Subcutaneous adipose tissue (tissue), 4 donors: ENCODE measurements around the gene GPA33. TPM values are rescaled to one million over a fixed set of nuclear protein-coding genes. Genes with fewer than 3 reads are reported as not detected.

Experiments used
- total RNA-seq, 4 donors: library from RNA; depleted of rRNA; stranded (reverse); fragments of >200 nt; gene quantifications; one replicate each; pipeline ENCODE4 v1.1.0, GENCODE V29; 2016
- TF ChIP-seq, protein P1 (sequence below): fragments of 450-650 bp; IDR thresholded peaks from one replicate; pipeline ENCODE4 v1.5.1; 2016; ENCODE audit warnings: low read depth, mild to moderate bottlenecking, control low read depth, antibody characterized with exemption, moderate library complexity

GPA33 gene
- total RNA-seq, 4 donors from 2014 or later: 0.75 to 1.2 TPM; not detected in 2

DNA sequence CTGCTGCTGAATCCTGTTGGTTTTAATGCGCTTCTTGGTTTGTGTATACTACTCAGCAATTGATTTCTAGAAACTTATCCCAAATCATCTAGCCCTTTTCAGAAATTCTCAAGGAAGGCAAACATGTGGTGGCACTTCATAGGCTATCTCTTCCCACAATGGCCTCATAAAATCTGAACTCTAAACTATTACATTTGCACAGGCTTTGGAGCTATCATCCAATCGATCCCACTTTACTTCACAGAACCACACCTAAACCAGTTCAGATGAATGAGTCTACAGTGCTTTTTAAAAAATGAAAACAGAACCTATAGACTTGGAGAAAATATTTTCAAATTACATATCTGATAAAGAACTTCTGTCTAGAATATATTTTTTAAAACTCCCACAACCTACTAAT, 10.6 kb upstream of the GPA33 start:
- TF ChIP-seq, protein P1, sequence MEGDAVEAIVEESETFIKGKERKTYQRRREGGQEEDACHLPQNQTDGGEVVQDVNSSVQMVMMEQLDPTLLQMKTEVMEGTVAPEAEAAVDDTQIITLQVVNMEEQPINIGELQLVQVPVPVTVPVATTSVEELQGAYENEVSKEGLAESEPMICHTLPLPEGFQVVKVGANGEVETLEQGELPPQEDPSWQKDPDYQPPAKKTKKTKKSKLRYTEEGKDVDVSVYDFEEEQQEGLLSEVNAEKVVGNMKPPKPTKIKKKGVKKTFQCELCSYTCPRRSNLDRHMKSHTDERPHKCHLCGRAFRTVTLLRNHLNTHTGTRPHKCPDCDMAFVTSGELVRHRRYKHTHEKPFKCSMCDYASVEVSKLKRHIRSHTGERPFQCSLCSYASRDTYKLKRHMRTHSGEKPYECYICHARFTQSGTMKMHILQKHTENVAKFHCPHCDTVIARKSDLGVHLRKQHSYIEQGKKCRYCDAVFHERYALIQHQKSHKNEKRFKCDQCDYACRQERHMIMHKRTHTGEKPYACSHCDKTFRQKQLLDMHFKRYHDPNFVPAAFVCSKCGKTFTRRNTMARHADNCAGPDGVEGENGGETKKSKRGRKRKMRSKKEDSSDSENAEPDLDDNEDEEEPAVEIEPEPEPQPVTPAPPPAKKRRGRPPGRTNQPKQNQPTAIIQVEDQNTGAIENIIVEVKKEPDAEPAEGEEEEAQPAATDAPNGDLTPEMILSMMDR: no peak

DNA sequence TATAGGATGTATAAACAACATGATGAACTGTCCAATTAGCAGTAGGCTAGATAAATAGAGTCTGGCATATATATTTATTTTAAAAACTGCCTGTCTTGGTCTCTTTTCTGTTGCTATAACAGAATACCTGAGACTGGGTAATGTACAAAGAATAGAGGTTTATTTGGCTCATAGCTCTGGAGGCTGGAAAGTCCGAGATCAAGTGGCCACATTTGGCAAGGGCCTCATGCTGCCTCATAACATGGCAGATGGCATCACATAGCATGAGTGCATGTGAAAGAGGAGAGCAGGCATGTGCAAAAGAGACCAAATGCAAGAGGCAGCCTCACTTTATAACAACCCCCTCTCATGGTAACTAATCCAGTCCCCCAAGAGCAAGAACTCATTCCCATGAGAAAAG, 9.7 kb upstream of the GPA33 start:
- TF ChIP-seq, protein P1: no peak

DNA sequence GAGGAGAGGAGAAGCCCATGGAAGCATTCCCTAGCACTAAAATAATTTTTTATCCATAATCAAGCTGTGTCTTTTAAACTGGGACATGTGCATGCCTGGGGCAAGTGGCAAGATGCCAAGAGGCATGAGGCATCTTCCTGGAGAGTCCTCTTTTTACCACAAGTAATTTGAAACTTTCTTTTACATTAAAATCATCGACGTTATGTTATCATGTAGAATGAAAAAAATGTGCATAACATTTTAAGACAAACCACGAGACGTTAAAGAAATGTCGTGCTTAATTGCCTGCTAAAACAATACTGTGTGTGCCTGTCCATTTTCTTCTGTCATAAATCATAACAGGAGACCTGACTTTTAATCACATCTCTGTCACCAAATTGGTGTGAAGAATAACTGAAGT, 5.2 kb upstream of the GPA33 start:
- TF ChIP-seq, protein P1: no peak

DNA sequence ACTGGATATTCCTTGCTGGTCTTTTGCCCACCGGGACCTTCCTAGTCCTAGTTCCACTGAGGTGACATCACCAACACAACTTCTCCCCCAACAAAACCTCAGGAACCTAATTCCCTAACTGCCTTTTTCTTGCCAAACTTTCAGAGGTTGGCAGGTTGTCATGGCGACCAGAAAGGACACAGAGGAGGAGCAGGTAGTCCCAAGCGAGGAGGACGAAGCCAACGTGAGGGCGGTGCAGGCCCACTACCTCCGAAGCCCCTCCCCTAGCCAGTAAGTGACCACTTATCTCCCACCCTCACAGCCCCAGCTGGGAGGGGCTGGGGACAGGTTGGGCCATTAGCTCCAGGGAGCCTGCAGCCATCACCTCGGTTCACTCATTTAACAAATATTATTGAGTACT, 4.5 kb upstream of the GPA33 start:
- TF ChIP-seq, protein P1: no peak

DNA sequence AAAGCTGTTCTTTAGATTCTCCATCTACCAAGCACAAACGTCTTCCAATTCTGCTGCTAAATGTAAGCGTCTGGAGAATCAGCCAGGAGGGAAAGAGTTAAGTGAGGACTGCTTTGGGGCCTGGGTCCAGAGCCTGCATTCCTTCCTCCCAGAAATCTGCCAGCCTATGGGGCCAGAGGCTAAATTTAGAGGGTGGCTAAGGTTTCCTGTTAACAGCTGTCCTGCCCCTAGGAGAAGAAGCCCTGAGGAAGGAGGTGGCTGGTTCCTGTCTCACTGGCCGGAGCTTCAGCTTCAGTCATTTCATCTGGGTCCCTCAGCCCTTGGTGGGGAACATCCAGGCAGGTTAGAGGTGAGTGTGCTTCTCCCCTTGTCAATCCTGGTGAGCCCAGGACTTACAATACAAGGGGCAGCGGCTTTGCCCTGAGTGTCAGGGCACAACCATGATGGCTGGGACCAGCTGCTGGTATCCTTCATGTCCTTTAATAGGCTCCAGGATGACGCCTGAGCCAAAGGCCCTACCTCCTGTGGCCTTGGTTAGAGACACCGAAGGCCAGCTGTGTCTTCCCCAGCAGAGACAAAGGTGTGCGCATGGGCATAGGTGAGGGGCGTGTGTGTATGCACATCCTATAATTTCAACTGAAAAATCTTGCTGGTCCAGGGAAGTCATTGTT, 3.8 kb upstream of the GPA33 start, which contains the start of gene STYXL2:
Gene STYXL2 (plus strand): TSS at position 230 of the 671 bp plus-strand sequence. CDS start 775 bp downstream, outside the sequence.
- TF ChIP-seq, protein P1: no peak

DNA sequence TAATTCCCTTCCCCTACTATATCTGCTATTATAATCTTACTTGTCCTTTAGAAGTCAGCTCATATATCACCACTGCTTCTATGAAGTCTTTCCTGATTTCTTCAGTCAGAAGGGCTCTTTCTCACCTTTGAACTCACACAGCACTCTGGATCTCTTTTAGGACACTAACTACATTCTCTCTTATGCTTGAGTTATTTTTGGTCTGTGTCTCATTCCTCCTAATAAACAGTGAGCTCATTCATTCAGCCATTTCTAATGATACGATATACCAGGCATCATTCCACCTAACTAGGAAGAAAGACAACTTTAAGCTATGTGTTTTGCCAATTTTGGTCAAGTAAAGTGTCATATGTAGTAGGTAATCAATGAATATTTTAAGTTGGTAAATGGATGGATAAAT, 2.5 kb upstream of the GPA33 start:
- TF ChIP-seq, protein P1: no peak

DNA sequence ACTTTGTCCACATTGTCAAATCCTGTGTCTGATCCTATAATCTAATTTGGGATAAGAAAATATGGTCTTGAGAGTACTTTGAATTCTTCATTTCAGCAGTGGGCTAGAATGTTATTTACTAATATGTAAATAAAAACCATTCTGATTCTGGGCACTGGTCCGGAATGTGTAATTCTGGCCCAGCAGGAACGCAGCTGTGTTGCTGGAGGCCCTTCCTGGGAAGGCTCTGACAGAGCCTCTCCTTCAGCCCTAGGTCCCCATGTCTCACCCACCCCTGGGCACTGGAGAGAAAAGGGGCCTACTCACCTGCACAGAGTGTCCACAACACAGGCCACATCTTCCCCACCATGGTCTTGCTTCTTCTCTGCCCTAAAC, 251 bp downstream of the GPA33 start:
- TF ChIP-seq, protein P1: no peak
